ENCODE results near the gene GCLC.
"Not testable (repeated sequence)": the region's sequence is repeated elsewhere in the genome, so short reads cannot be mapped to it uniquely, and the experiment has no call there.

GCLC gene

DNA sequence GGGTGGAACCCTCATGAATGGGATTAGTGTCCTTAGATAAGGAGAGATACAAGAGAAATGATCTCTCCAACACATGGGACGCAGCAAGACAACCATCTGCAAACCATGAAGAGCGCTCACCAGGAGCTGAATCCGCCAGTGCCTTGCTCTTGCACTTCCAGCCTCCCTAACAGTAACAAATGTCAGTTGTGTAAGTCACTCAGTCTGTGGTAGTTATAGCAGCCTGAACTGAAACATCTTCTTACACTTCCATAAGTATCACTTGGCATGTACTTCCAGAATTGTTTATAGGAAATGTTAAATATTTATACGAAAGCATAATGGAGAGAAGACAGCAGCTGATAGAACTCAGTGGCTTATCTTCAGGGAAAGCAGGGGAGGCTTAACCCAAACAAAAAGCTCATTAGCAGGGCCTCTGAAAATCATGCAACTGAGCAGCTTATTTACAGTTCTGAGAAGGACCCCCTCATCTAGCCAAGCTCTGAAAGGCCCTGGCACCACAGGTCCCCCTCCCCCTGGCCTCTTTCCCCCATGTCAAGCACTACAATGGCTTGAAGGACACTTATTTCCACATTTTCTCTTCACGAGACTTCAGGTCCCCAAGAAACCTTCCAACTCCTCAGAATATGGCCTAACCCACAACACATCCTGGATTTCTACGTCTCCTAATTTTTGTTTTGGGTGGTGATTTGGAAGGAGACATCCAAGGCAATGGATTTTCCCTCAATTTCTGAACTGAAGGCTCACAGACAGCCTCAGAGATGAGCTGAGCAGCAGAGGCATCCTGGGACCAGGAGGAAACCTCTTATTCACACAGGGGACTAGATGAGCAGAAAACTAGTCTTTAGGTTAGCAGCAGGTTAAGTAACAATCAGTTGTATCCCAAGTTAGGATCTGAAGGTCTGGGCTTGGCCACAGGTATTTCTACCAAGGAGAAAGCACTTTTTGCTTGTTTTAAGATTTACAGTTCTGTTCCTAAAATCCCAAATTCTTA, 49.1 kb downstream of the GCLC start:
- in situ Hi-C loops (cut with MboI; ENCODE audit: low sequenced_read_pairs), result loop anchor here (10.0 kb wide), 1 partner anchor 229 kb away; no protein-coding TSS in a partner anchor

- in situ Hi-C loops (cut with MboI; ENCODE audit: low sequenced_read_pairs), result loop anchor here (10.0 kb wide), 1 partner anchor 231 kb away; no protein-coding TSS in a partner anchor
Measured at GRCh38 chr6:53494076-53494475, 50.8 kb downstream of the GCLC start.

- in situ Hi-C loops (cut with MboI; ENCODE audit: low sequenced_read_pairs), result loop anchor here (10.0 kb wide), 1 partner anchor 231 kb away; no protein-coding TSS in a partner anchor
Measured at GRCh38 chr6:53493635-53494025, 51.3 kb downstream of the GCLC start.

- in situ Hi-C loops (cut with MboI; ENCODE audit: low sequenced_read_pairs), result loop anchor here (10.0 kb wide), 1 partner anchor 232 kb away; no protein-coding TSS in a partner anchor
Measured at GRCh38 chr6:53492860-53493634, 51.9 kb downstream of the GCLC start.

GRCh38 chr6:53487080-53487479, 57.8 kb downstream of the GCLC start:
- in situ Hi-C loops (cut with MboI; ENCODE audit: low sequenced_read_pairs), result no loop called here

- in situ Hi-C loops (cut with MboI; ENCODE audit: low sequenced_read_pairs), result no loop called here
Measured at GRCh38 chr6:53486679-53487078, 58.2 kb downstream of the GCLC start.

GRCh38 chr6:53484476-53485280, 60.2 kb downstream of the GCLC start:
- in situ Hi-C loops (cut with MboI; ENCODE audit: low sequenced_read_pairs), result no loop called here

DNA sequence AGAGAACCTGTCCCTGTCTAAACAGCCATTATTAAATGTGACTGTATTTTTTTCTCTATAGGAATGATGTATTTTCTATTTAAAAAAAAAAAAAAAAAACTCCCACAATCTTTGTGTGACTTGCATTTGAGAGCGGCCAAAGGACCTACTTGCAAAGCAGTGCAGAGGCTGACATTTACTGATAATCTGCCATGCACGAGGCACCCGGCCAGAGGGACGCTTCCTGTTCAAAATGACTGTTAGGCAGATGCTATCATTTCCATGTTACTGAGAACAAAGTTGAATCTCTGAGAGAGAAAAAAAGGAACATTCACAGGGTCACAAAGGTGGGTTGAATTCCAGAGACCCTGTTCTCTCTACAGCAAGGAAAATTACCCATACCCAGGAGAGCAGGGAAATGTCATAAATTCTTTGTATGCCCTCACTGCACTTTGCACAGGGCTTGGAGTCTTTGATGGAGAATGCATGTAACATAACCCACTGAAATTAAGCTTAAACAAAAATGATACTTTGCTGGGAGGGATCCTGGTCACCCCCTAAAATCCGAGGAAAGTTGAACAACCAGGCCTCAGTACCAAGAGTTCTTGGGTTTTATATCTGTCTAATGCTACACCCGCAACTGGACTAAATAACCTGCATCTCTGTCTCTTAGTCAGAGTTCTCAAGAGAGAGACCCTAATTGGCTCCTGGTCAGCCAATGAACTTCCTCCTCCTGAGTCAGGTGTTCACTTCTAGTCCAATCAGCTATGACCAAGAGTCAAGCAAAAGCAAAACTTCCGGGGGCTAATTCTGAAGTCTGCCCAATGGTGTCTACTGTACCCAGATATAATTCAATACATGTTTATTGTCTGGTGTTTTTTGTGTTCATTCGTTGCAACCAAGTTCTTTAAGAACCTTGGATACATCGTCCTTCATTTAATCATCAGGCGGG, 61.2 kb downstream of the GCLC start:
- in situ Hi-C loops (cut with MboI; ENCODE audit: low sequenced_read_pairs), result no loop called here

DNA sequence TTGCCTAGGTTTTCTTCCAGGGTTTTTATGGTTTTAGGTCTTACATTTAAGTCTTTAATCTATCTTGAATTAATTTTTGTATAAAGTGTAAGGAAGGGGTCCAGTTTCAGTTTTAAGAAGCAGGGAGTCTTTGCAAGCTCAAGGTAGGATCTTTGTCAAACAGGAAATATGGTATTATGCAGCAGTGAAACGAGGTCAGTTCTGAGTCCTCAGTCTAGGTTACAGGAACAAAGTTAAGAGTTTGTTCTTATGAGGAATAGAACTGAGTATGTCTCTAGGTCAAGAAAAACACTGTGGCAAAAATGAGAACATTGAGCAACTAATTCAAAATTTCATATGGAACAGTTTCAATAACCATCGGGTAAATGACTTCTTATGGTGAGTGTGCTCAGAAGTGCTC, 63.6 kb downstream of the GCLC start:
- in situ Hi-C loops (cut with MboI; ENCODE audit: low sequenced_read_pairs), result no loop called here

- in situ Hi-C loops (cut with MboI; ENCODE audit: low sequenced_read_pairs), result not testable (repeated sequence)
Measured at GRCh38 chr6:53480774-53481173, 64.1 kb downstream of the GCLC start.

- in situ Hi-C loops (cut with MboI; ENCODE audit: low sequenced_read_pairs), result no loop called here
Measured at GRCh38 chr6:53479871-53480270, 65.0 kb downstream of the GCLC start.

DNA sequence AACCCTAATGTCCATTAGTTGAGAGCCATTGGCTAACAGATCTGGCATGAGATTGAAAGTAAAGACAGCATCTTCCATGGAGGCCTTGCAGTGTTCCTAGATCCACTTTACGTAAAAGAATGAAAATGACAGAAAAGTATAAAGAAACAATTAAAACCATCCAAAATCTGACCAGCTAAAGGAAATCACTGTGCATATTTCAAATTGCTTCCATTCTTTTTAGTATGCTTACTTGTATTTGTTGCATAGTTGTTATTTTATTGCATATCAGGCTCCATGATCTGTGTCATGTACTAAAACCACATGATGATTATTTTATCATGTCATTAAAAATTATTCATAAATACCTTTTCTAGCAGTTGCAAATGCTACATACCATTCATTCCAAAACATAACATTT, 67.9 kb downstream of the GCLC start:
- in situ Hi-C loops (cut with MboI; ENCODE audit: low sequenced_read_pairs), result no loop called here

DNA sequence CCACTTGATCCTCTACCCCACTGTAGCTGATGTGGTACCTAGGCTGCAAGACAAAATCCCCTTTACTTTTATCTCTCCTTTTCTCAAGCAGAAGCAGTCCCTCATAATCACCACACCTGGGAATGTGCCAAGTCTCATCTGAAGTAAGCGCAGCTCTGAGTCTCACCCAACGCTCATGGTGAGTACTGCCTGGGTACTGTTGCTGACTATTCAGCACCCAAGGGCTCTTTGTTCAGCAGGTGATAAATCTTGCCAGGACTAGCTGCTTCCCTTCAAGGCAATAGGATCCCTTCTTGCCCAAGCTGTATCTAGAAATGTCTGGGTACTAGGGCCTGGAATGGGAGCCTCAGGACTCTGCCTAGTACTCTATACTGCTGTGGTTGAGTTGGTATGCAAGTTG, 70.9 kb downstream of the GCLC start:
- in situ Hi-C loops (cut with MboI; ENCODE audit: low sequenced_read_pairs), result no loop called here

DNA sequence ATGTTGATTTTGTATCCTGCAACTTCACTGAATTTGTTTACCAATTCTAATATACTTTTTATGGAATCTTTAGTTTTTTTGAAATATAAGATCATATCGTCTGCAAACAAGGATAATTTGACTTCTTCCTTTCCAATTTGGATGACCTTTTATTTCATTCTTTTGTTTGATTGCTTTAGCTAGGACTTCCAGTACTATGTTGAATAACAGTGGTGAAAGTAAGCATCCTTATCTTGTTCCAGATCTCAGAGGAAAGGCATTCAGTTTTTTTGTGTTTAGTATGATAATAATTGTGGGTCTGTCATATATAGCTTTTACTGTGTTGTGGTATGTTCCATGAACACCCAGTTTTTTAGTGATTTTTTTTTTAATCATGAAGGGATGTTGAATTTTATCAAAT, 75.7 kb downstream of the GCLC start:
- in situ Hi-C loops (cut with MboI; ENCODE audit: low sequenced_read_pairs), result no loop called here

GRCh38 chr6:53466257-53466656, 78.6 kb downstream of the GCLC start:
- in situ Hi-C loops (cut with MboI; ENCODE audit: low sequenced_read_pairs), result no loop called here

DNA sequence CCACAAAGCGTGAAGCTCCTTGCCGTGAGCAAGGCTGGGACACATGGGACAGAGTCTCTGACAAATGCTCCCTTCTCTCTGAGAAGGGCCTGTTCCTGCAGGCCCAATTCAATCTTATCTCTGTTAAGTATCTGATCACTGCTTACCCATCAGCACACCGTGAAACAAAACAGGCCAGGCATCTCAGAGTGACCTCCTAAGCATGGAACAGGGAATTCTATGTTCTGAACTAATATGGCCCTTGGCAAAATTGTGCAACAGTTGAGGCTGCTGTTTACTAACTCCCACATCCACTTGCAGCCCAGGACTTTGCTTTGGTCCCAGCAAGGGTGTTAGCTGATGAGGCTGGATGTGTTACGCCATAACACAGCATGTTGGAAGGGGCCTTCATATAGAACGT, 79.2 kb downstream of the GCLC start:
- in situ Hi-C loops (cut with MboI; ENCODE audit: low sequenced_read_pairs), result no loop called here

- in situ Hi-C loops (cut with MboI; ENCODE audit: low sequenced_read_pairs), result no loop called here
Measured at GRCh38 chr6:53464927-53465460, 79.9 kb downstream of the GCLC start.

GRCh38 chr6:53464483-53464882, 80.4 kb downstream of the GCLC start:
- in situ Hi-C loops (cut with MboI; ENCODE audit: low sequenced_read_pairs), result no loop called here

DNA sequence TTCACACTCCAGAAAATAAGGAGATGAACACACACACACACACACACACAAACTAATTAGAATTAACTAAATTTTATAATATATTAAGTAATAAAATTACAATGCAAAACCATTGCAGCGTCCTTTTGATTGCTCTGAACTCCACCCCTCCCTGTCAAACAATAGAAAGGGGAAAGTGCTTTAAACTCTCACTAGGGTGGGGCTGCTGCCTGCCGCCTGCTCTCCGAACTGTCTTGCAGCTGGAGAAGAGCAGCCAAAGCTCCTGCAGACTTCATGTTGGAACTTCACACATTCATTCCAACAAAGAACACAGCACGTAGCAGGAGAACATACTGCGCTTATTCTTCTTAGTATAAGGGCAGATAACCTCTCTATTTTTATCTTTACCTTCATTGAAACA, 83.2 kb downstream of the GCLC start:
- in situ Hi-C loops (cut with MboI; ENCODE audit: low sequenced_read_pairs), result no loop called here
